Trophoblast cell (in vitro differentiated cells and primary cell): ENCODE data around the gene UQCR10.

Source experiments
- DNase-seq, 2 donors: peaks; one replicate each; pipeline ENCODE4 v3.0.0-alpha.2; 2016
- H2AFZ ChIP-seq: 2 replicates; pipeline ENCODE4 v1.6.1; 2013; ENCODE audit warnings: low read length, moderate library complexity, mild to moderate bottlenecking; ENCODE audit not compliant: insufficient read depth, poor library complexity
- H2AK5ac ChIP-seq: 2 replicates; pipeline ENCODE4 v1.6.1; 2013; ENCODE audit warnings: mild to moderate bottlenecking, low read length
- H2BK120ac ChIP-seq: 2 replicates; pipeline ENCODE4 v1.6.1; 2013; ENCODE audit warnings: low read length, mild to moderate bottlenecking, moderate library complexity; ENCODE audit not compliant: insufficient read depth, poor library complexity
- H2BK12ac ChIP-seq: 2 replicates; pipeline ENCODE4 v1.6.1; 2013; ENCODE audit warnings: mild to moderate bottlenecking, low read length, moderate library complexity
- H2BK5ac ChIP-seq: 2 replicates; pipeline ENCODE4 v1.6.1; 2013; ENCODE audit warnings: low read length, low read depth, moderate library complexity, mild to moderate bottlenecking; ENCODE audit not compliant: poor library complexity
- H3K14ac ChIP-seq: 2 replicates; pipeline ENCODE4 v1.6.1; 2013; ENCODE audit warnings: mild to moderate bottlenecking, low read length
- H3K18ac ChIP-seq: 2 replicates; pipeline ENCODE4 v1.6.1; 2013; ENCODE audit warnings: mild to moderate bottlenecking, low read length
- H3K23ac ChIP-seq: 2 replicates; pipeline ENCODE4 v1.6.1; 2013; ENCODE audit warnings: low read length
- H3K27ac ChIP-seq: 2 replicates; pipeline ENCODE4 v1.5.1; 2013; ENCODE audit warnings: low read depth, mild to moderate bottlenecking, inconsistent platforms, low read length, moderate library complexity
- H3K27me3 ChIP-seq: 2 replicates; pipeline ENCODE4 v1.6.1; 2013; ENCODE audit warnings: inconsistent platforms, mild to moderate bottlenecking, low read length, moderate library complexity; ENCODE audit not compliant: insufficient read depth
- H3K36me3 ChIP-seq, 2 experiments: 1 replicate in 1 of 2; 2 replicates in 1 of 2; pipeline ENCODE4 v1.6.1; 2013; ENCODE audit warnings: low read length in 2 of 2, mild to moderate bottlenecking in 2 of 2, moderate library complexity in 1 of 2; ENCODE audit not compliant: insufficient read depth in 2 of 2, control insufficient read depth in 1 of 2
- H3K4ac ChIP-seq: 2 replicates; pipeline ENCODE4 v1.6.1; 2013; ENCODE audit warnings: low read depth, mild to moderate bottlenecking, low read length, moderate library complexity
- H3K4me1 ChIP-seq, 2 experiments: 1 replicate in 1 of 2; 2 replicates in 1 of 2; pipeline ENCODE4 v1.6.1; 2013; ENCODE audit warnings: low read length in 2 of 2, mild to moderate bottlenecking in 2 of 2, moderate library complexity in 1 of 2; ENCODE audit not compliant: insufficient read depth in 2 of 2, control insufficient read depth in 1 of 2
- H3K4me2 ChIP-seq: 2 replicates; pipeline ENCODE4 v1.6.1; 2013; ENCODE audit warnings: inconsistent platforms, mild to moderate bottlenecking, low read length, moderate library complexity
- H3K4me3 ChIP-seq: 2 replicates; pipeline ENCODE4 v1.5.1; 2013; ENCODE audit warnings: mild to moderate bottlenecking, low read depth, low read length, inconsistent platforms
- H3K79me1 ChIP-seq: one replicate; pipeline ENCODE4 v1.6.1; 2013; ENCODE audit warnings: low read length
- H3K79me2 ChIP-seq: 2 replicates; pipeline ENCODE4 v1.6.1; 2013; ENCODE audit warnings: low read length, mild to moderate bottlenecking; ENCODE audit not compliant: control insufficient read depth, insufficient read depth, poor library complexity
- H3K9ac ChIP-seq: 2 replicates; pipeline ENCODE4 v1.6.1; 2013; ENCODE audit warnings: mild to moderate bottlenecking, low read length
- H3K9me3 ChIP-seq: 2 replicates; pipeline ENCODE4 v1.6.1; 2013; ENCODE audit warnings: low read depth, mild to moderate bottlenecking, control low read depth, inconsistent platforms, low read length; ENCODE audit not compliant: insufficient read depth
- H4K12ac ChIP-seq: 2 replicates; pipeline ENCODE4 v1.6.1; 2013; ENCODE audit warnings: low read depth, mild to moderate bottlenecking, low read length, moderate library complexity
- H4K8ac ChIP-seq: 2 replicates; pipeline ENCODE4 v1.6.1; 2013; ENCODE audit warnings: low read depth, mild to moderate bottlenecking, low read length, moderate library complexity
- H4K91ac ChIP-seq: one replicate; pipeline ENCODE4 v1.6.1; 2013; ENCODE audit warnings: low read depth, mild to moderate bottlenecking, low read length, moderate library complexity
- WGBS: extraction: QIAGEN DNeasy Blood & Tissue Kit; methylation state at CpG from one replicate; pipeline ENCODE4 v1.1.7; 2013; ENCODE audit warnings: missing lambda C conversion rate; ENCODE audit not compliant: insufficient read length, insufficient coverage; ENCODE audit errors: extremely low coverage; 5-methylcytosine and 5-hydroxymethylcytosine counted together

UQCR10 gene

GRCh38 chr22:29729161-29729560 is 38.0 kb upstream of the UQCR10 start:
- Histone ChIP-seq H3K36me3 (peaks cover 0 to 2% of the 10 kb centered on the region in 2 experiments), H3K9ac (no peak overlapping the region), H3K79me2 (no peaks in the 10 kb centered on the region), H2BK5ac (no peak overlapping the region), H3K79me1 (no peaks in the 10 kb centered on the region), H3K4me2 (no peak overlapping the region), H3K9me3 (no peaks in the 10 kb centered on the region), H4K12ac (no peak overlapping the region), H3K4me1 (no peaks in the 10 kb centered on the region), H2BK120ac (no peak overlapping the region), H4K91ac (no peak overlapping the region), H3K4me3 (no peak overlapping the region), H3K27me3 (no peaks in the 10 kb centered on the region), H3K23ac (no peak overlapping the region), H4K8ac (no peak overlapping the region), H3K18ac (no peak overlapping the region), H3K27ac (no peak overlapping the region), H3K4ac (no peak overlapping the region), H2AFZ (no peak overlapping the region), H2AK5ac (no peak overlapping the region), H3K14ac (no peak overlapping the region), H2BK12ac (no peak overlapping the region)
- no peak for DNase-seq
- no CpG with 5 or more reads among the region's 20 CpGs for WGBS

GRCh38 chr22:29731058-29731850 is 35.9 kb upstream of the UQCR10 start:
- H3K27me3 ChIP-seq, result no peaks in the 10 kb centered on the region
- no peak overlapping the region for H2BK5ac ChIP-seq
- H3K36me3 ChIP-seq, result peaks cover 0 to 2% of the 10 kb centered on the region in 2 experiments
- H3K4me2 ChIP-seq, result no peak overlapping the region
- no peaks in the 10 kb centered on the region for H3K79me1 ChIP-seq
- no peak overlapping the region for H4K12ac ChIP-seq
- H3K4ac ChIP-seq, result no peak overlapping the region
- no peaks in the 10 kb centered on the region for H3K79me2 ChIP-seq
- H3K27ac ChIP-seq, result no peak overlapping the region
- H2AFZ ChIP-seq, result no peak overlapping the region
- H3K23ac ChIP-seq, result no peak overlapping the region
- no CpG with 5 or more reads among the region's 18 CpGs for WGBS
- H3K4me1 ChIP-seq, result no peaks in the 10 kb centered on the region
- H4K91ac ChIP-seq, result no peak overlapping the region
- no peak overlapping the region for H4K8ac ChIP-seq
- H3K9ac ChIP-seq, result no peak overlapping the region
- H2BK120ac ChIP-seq, result no peak overlapping the region
- H2BK12ac ChIP-seq, result no peak overlapping the region
- H3K9me3 ChIP-seq, result no peaks in the 10 kb centered on the region
- H3K18ac ChIP-seq, result no peak overlapping the region
- H3K14ac ChIP-seq, result no peak overlapping the region
- no peak overlapping the region for H3K4me3 ChIP-seq
- H2AK5ac ChIP-seq, result no peak overlapping the region
- DNase-seq, result no peak

DNA sequence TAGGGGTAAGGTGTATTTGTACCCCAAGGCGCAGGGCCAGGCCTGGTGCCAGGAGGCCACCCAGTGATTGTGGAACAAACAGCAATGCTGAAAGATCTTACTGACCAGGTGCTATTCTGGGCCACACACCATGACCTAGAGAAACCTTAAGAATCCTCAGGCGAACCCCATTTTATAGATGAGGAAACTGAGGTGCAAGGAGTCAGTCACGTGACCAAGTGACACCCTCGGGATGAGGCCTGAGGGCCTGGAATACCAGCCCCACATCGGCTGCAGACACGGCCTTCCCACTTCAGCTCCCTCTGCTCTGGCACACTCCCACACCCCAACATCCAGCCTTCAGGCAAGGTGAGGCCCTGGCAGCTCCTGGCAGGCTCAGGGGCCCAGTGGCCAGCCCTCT is 34.3 kb upstream of the UQCR10 start:
- Histone ChIP-seq H3K27ac (no peak overlapping the region), H3K27me3 (no peaks in the 10 kb centered on the region), H4K12ac (no peak overlapping the region), H2BK120ac (no peak overlapping the region), H3K18ac (no peak overlapping the region), H3K4ac (no peak overlapping the region), H4K91ac (no peak overlapping the region), H3K4me2 (no peak overlapping the region), H3K4me3 (no peak overlapping the region), H3K36me3 (peaks cover 0 to 3% of the 10 kb centered on the region in 2 experiments), H2AFZ (no peak overlapping the region), H3K9me3 (no peaks in the 10 kb centered on the region), H3K14ac (no peak overlapping the region), H4K8ac (no peak overlapping the region), H2BK12ac (no peak overlapping the region), H3K79me1 (no peaks in the 10 kb centered on the region), H2AK5ac (no peak overlapping the region), H3K23ac (no peak overlapping the region), H3K4me1 (no peaks in the 10 kb centered on the region), H3K9ac (no peak overlapping the region), H2BK5ac (no peak overlapping the region), H3K79me2 (no peaks in the 10 kb centered on the region)
- no CpG with 5 or more reads among the region's 6 CpGs for WGBS
- no peak for DNase-seq

GRCh38 chr22:29733362-29734201 is 33.6 kb upstream of the UQCR10 start:
- H3K4me1 ChIP-seq, result no peaks in the 10 kb centered on the region
- no peak overlapping the region for H3K14ac ChIP-seq
- no peaks in the 10 kb centered on the region for H3K79me2 ChIP-seq
- H3K27ac ChIP-seq, result no peak overlapping the region
- H4K12ac ChIP-seq, result no peak overlapping the region
- no peak overlapping the region for H3K18ac ChIP-seq
- no peak overlapping the region for H3K4me2 ChIP-seq
- no peak overlapping the region for H2BK120ac ChIP-seq
- no peak overlapping the region for H4K8ac ChIP-seq
- no peak overlapping the region for H3K9ac ChIP-seq
- no peaks in the 10 kb centered on the region for H3K9me3 ChIP-seq
- peaks cover 0 to 3% of the 10 kb centered on the region in 2 experiments for H3K36me3 ChIP-seq
- no peak for DNase-seq
- no peak overlapping the region for H4K91ac ChIP-seq
- H3K23ac ChIP-seq, result no peak overlapping the region
- H2BK5ac ChIP-seq, result no peak overlapping the region
- no peak overlapping the region for H2AK5ac ChIP-seq
- no peak overlapping the region for H2BK12ac ChIP-seq
- H2AFZ ChIP-seq, result no peak overlapping the region
- H3K4ac ChIP-seq, result no peak overlapping the region
- H3K4me3 ChIP-seq, result no peak overlapping the region
- no peaks in the 10 kb centered on the region for H3K79me1 ChIP-seq
- WGBS, result no CpG with 5 or more reads among the region's 19 CpGs
- H3K27me3 ChIP-seq, result no peaks in the 10 kb centered on the region
